Heart left ventricle (tissue), 11 donors: ENCODE data around the gene PCDHB6. TPM values are rescaled to one million over a fixed set of nuclear protein-coding genes. Genes with fewer than 3 reads are reported as not detected.

Experiments used
- polyA plus RNA-seq, 2 donors: library from polyadenylated mRNA; stranded (reverse); fragments of 200-250 nt; gene quantifications; one replicate each; pipeline ENCODE4 v1.2.3, GENCODE V29; 2013
- total RNA-seq, 9 donors: library from RNA; depleted of rRNA in 2 of 9; stranded (reverse); fragments of >200 nt in 2 of 9; fragmentation: NEBNext Ultra II Directional in 3 of 9; extraction: Animal tissue kit (Norgen Biotek cat#: 25700) in 3 of 9; gene quantifications; one replicate each; pipeline versions ENCODE4 v1.1.0 to v1.2.4, GENCODE V29; 2016 to 2023
- donor health status: ischemic (EF 13 %, LVEDD 7.1; RV severe dilation, severe dysfunction).
- donor health status: healthy with polysubstance abuse.
- donor health status: DM: no; HTN: yes; CAD: no.
- donor health status: DM: no; HTN: no; CAD: no.
- donor health status: ischemic (EF 25% LVEDD 5.7; RV mildly dilated, moderate dysfunction).
- donor health status: healthy.
- donor health status: DM: yes; HTN: yes; CAD: no.
- donor health status: PGD.
- donor health status: nonischemic (EF 23%, LVEDD 6.1; RV moderate dilation, normal function).

Gene PCDHB6
- total and polyA plus RNA-seq, 11 donors = 0.16 to 1.1 (median 0.44) TPM

Other genes with a start within 250 kb of the PCDHB6 start
Only the 30 nearest of the 32 such genes appear.
- under 1 TPM in 6 of 9 donors, not detected in 3; 0.08 to 0.88 (median 0.14) TPM for gene PCDHAC1, start 223.8 kb upstream of the PCDHB6 start, total RNA-seq
- gene PCDHAC1, start 223.8 kb upstream of the PCDHB6 start, polyA plus RNA-seq = not detected
- gene PCDHAC2, start 183.6 kb upstream of the PCDHB6 start, total RNA-seq = 1 to 10 TPM in 2 of 9 donors, under 1 TPM in 7; 0.07 to 2.2 (median 0.47) TPM
- gene PCDHAC2, start 183.6 kb upstream of the PCDHB6 start, polyA plus RNA-seq = under 1 TPM in 1 of 2 donors, not detected in 1; 0.07 TPM
- under 1 TPM in 2 of 9 donors, not detected in 7; 0.04 to 0.05 TPM for gene PCDHB1, start 98.7 kb upstream of the PCDHB6 start, total RNA-seq
- not detected for gene PCDHB1, start 98.7 kb upstream of the PCDHB6 start, polyA plus RNA-seq
- gene PCDHB2, start 55.4 kb upstream of the PCDHB6 start, total RNA-seq = 1 to 10 TPM in 8 of 9 donors, under 1 TPM in 1; 0.70 to 4.3 (median 2.3) TPM
- under 1 TPM; 0.50 to 0.69 TPM for gene PCDHB2, start 55.4 kb upstream of the PCDHB6 start, polyA plus RNA-seq
- gene PCDHB3, start 49.6 kb upstream of the PCDHB6 start, total RNA-seq = 1 to 10 TPM in 6 of 9 donors, under 1 TPM in 3; 0.77 to 2.9 (median 1.1) TPM
- under 1 TPM; 0.27 to 0.33 TPM for gene PCDHB3, start 49.6 kb upstream of the PCDHB6 start, polyA plus RNA-seq
- gene PCDHB4, start 28.2 kb upstream of the PCDHB6 start, total RNA-seq = 1 to 10 TPM in 8 of 9 donors, under 1 TPM in 1; 0.91 to 2.8 (median 1.6) TPM
- gene PCDHB4, start 28.2 kb upstream of the PCDHB6 start, polyA plus RNA-seq = under 1 TPM; 0.30 to 0.55 TPM
- 1 to 10 TPM; 1.4 to 6.4 (median 3.9) TPM for gene PCDHB5, start 14.9 kb upstream of the PCDHB6 start, total RNA-seq
- 1 to 10 TPM in 1 of 2 donors, under 1 TPM in 1; 0.69 to 1.6 TPM for gene PCDHB5, start 14.9 kb upstream of the PCDHB6 start, polyA plus RNA-seq
- 1 to 10 TPM in 4 of 9 donors, under 1 TPM in 5; 0.52 to 1.3 (median 0.91) TPM for gene PCDHB7, start 22.6 kb downstream of the PCDHB6 start, total RNA-seq
- gene PCDHB7, start 22.6 kb downstream of the PCDHB6 start, polyA plus RNA-seq = under 1 TPM; 0.19 to 0.44 TPM
- 1 to 10 TPM in 8 of 9 donors, under 1 TPM in 1; 0.63 to 3.8 (median 1.5) TPM for gene PCDHB8, start 27.7 kb downstream of the PCDHB6 start, total RNA-seq
- gene PCDHB8, start 27.7 kb downstream of the PCDHB6 start, polyA plus RNA-seq = under 1 TPM; 0.23 to 0.51 TPM
- 1 to 10 TPM; 1.1 to 3.9 (median 2.2) TPM for gene PCDHB16, start 32.3 kb downstream of the PCDHB6 start, total RNA-seq
- gene PCDHB16, start 32.3 kb downstream of the PCDHB6 start, polyA plus RNA-seq = under 1 TPM; 0.76 to 0.80 TPM
- gene PCDHB9, start 37.1 kb downstream of the PCDHB6 start, total RNA-seq = 1 to 10 TPM in 4 of 9 donors, under 1 TPM in 5; 0.62 to 1.6 (median 0.99) TPM
- under 1 TPM; 0.30 to 0.35 TPM for gene PCDHB9, start 37.1 kb downstream of the PCDHB6 start, polyA plus RNA-seq
- 1 to 10 TPM in 4 of 9 donors, under 1 TPM in 5; 0.35 to 1.4 (median 0.91) TPM for gene PCDHB10, start 42.3 kb downstream of the PCDHB6 start, total RNA-seq
- gene PCDHB10, start 42.3 kb downstream of the PCDHB6 start, polyA plus RNA-seq = under 1 TPM; 0.28 to 0.34 TPM
- 1 to 10 TPM in 7 of 9 donors, under 1 TPM in 2; 0.61 to 2.8 (median 1.4) TPM for gene PCDHB11, start 49.6 kb downstream of the PCDHB6 start, total RNA-seq
- under 1 TPM; 0.23 to 0.28 TPM for gene PCDHB11, start 49.6 kb downstream of the PCDHB6 start, polyA plus RNA-seq
- gene PCDHB12, start 58.7 kb downstream of the PCDHB6 start, total RNA-seq = 1 to 10 TPM in 5 of 9 donors, under 1 TPM in 4; 0.37 to 2.4 (median 1.2) TPM
- gene PCDHB12, start 58.7 kb downstream of the PCDHB6 start, polyA plus RNA-seq = under 1 TPM; 0.27 to 0.58 TPM
- gene PCDHB13, start 63.9 kb downstream of the PCDHB6 start, total RNA-seq = 1 to 10 TPM; 2.5 to 5.9 (median 3.6) TPM
- gene PCDHB13, start 63.9 kb downstream of the PCDHB6 start, polyA plus RNA-seq = 1 to 10 TPM in 1 of 2 donors, under 1 TPM in 1; 0.99 to 1.5 TPM
- gene PCDHB14, start 73.3 kb downstream of the PCDHB6 start, total RNA-seq = 1 to 10 TPM; 2.6 to 6.1 (median 4.3) TPM
- gene PCDHB14, start 73.3 kb downstream of the PCDHB6 start, polyA plus RNA-seq = 1 to 10 TPM in 1 of 2 donors, under 1 TPM in 1; 0.91 to 1.7 TPM
- gene PCDHB15, start 95.3 kb downstream of the PCDHB6 start, total RNA-seq = 1 to 10 TPM; 3.7 to 7.5 (median 4.5) TPM
- gene PCDHB15, start 95.3 kb downstream of the PCDHB6 start, polyA plus RNA-seq = 1 to 10 TPM; 1.6 to 2.8 TPM
- not detected for gene SLC25A2, start 154.0 kb downstream of the PCDHB6 start, total RNA-seq
- gene SLC25A2, start 154.0 kb downstream of the PCDHB6 start, polyA plus RNA-seq = not detected
- 100 to 1,000 TPM in 4 of 9 donors, 10 to 100 TPM in 5; 73.9 to 107 (median 99.9) TPM for gene TAF7, start 170.7 kb downstream of the PCDHB6 start, total RNA-seq
- gene TAF7, start 170.7 kb downstream of the PCDHB6 start, polyA plus RNA-seq = 100 to 1,000 TPM in 1 of 2 donors, 10 to 100 TPM in 1; 47.2 to 159 TPM
- gene PCDHGA1, start 180.5 kb downstream of the PCDHB6 start, total RNA-seq = 1 to 10 TPM; 2.1 to 4.9 (median 3.5) TPM
- gene PCDHGA1, start 180.5 kb downstream of the PCDHB6 start, polyA plus RNA-seq = 1 to 10 TPM; 1.3 to 1.4 TPM
- 10 to 100 TPM in 6 of 9 donors, 1 to 10 TPM in 3; 5.8 to 15.1 (median 10.7) TPM for gene PCDHGA2, start 188.7 kb downstream of the PCDHB6 start, total RNA-seq
- gene PCDHGA2, start 188.7 kb downstream of the PCDHB6 start, polyA plus RNA-seq = 1 to 10 TPM; 2.7 to 3.6 TPM
- gene PCDHGA3, start 193.8 kb downstream of the PCDHB6 start, total RNA-seq = 10 to 100 TPM in 8 of 9 donors, 1 to 10 TPM in 1; 7.6 to 27.2 (median 14.7) TPM
- 1 to 10 TPM; 3.5 to 5.9 TPM for gene PCDHGA3, start 193.8 kb downstream of the PCDHB6 start, polyA plus RNA-seq
- 10 to 100 TPM in 4 of 9 donors, 1 to 10 TPM in 5; 4.4 to 11.9 (median 8.6) TPM for gene PCDHGB1, start 200.0 kb downstream of the PCDHB6 start, total RNA-seq
- 1 to 10 TPM in 1 of 2 donors, under 1 TPM in 1; 0.85 to 5.9 TPM for gene PCDHGB1, start 200.0 kb downstream of the PCDHB6 start, polyA plus RNA-seq
- gene PCDHGA4, start 205.0 kb downstream of the PCDHB6 start, total RNA-seq = 10 to 100 TPM in 5 of 9 donors, 1 to 10 TPM in 4; 5.1 to 13.7 (median 11.0) TPM
- gene PCDHGA4, start 205.0 kb downstream of the PCDHB6 start, polyA plus RNA-seq = 1 to 10 TPM; 2.5 to 5.1 TPM
- 10 to 100 TPM in 5 of 9 donors, 1 to 10 TPM in 4; 4.4 to 13.8 (median 10.4) TPM for gene PCDHGB2, start 209.9 kb downstream of the PCDHB6 start, total RNA-seq
- gene PCDHGB2, start 209.9 kb downstream of the PCDHB6 start, polyA plus RNA-seq = 1 to 10 TPM; 2.1 to 3.9 TPM
- gene PCDHGA5, start 214.1 kb downstream of the PCDHB6 start, total RNA-seq = 1 to 10 TPM; 2.9 to 9.6 (median 7.2) TPM
- gene PCDHGA5, start 214.1 kb downstream of the PCDHB6 start, polyA plus RNA-seq = 1 to 10 TPM; 1.5 to 4.4 TPM
- gene PCDHGB3, start 220.2 kb downstream of the PCDHB6 start, total RNA-seq = 10 to 100 TPM in 4 of 9 donors, 1 to 10 TPM in 5; 4.0 to 14.9 (median 9.8) TPM
- gene PCDHGB3, start 220.2 kb downstream of the PCDHB6 start, polyA plus RNA-seq = 1 to 10 TPM; 1.7 to 5.4 TPM
- gene PCDHGA6, start 223.8 kb downstream of the PCDHB6 start, total RNA-seq = 10 to 100 TPM in 1 of 9 donors, 1 to 10 TPM in 8; 3.6 to 10.3 (median 7.7) TPM
- 1 to 10 TPM; 2.2 to 6.7 TPM for gene PCDHGA6, start 223.8 kb downstream of the PCDHB6 start, polyA plus RNA-seq
- 10 to 100 TPM in 2 of 9 donors, 1 to 10 TPM in 7; 4.4 to 14.1 (median 7.6) TPM for gene PCDHGA7, start 232.7 kb downstream of the PCDHB6 start, total RNA-seq
- gene PCDHGA7, start 232.7 kb downstream of the PCDHB6 start, polyA plus RNA-seq = 1 to 10 TPM; 1.4 to 5.1 TPM
- gene PCDHGB4, start 237.6 kb downstream of the PCDHB6 start, total RNA-seq = 10 to 100 TPM in 2 of 9 donors, 1 to 10 TPM in 7; 4.5 to 11.9 (median 7.3) TPM
- 1 to 10 TPM; 2.0 to 3.8 TPM for gene PCDHGB4, start 237.6 kb downstream of the PCDHB6 start, polyA plus RNA-seq